Measurements from ENCODE around the gene SDCBP2.

SDCBP2 gene

GRCh38 chr20:1328680-1329330, at the start of gene SDCBP2:
TSS of gene SDCBP2 (minus strand) at chr20:1329139. CDS start at chr20:1320416, 8,723 bp downstream.
- no peak for DNase-seq

GRCh38 chr20:1378735-1379125, 49.8 kb upstream of the SDCBP2 start:
- no peak for DNase-seq

- no peak for DNase-seq
Observed at GRCh38 chr20:1377984-1378734, 49.2 kb upstream of the SDCBP2 start.

GRCh38 chr20:1377341-1377871, 48.5 kb upstream of the SDCBP2 start:
- DNase-seq: no peak

GRCh38 chr20:1376408-1377270, 47.7 kb upstream of the SDCBP2 start:
- DNase-seq: no peak

GRCh38 chr20:1376007-1376406, 47.1 kb upstream of the SDCBP2 start:
- DNase-seq: no peak

GRCh38 chr20:1375515-1375914, 46.6 kb upstream of the SDCBP2 start:
- no peak for DNase-seq

- DNase-seq: no peak
Observed at GRCh38 chr20:1374246-1374645, 45.3 kb upstream of the SDCBP2 start.

GRCh38 chr20:1373614-1374013, 44.7 kb upstream of the SDCBP2 start:
- no peak for DNase-seq

- DNase-seq: no peak
Observed at GRCh38 chr20:1373036-1373435, 44.1 kb upstream of the SDCBP2 start.

GRCh38 chr20:1371830-1372539, 43.0 kb upstream of the SDCBP2 start:
- DNase-seq: no peak

GRCh38 chr20:1371202-1371782, 42.4 kb upstream of the SDCBP2 start:
- no peak for DNase-seq

GRCh38 chr20:1370548-1371110, 41.7 kb upstream of the SDCBP2 start:
- no peak for DNase-seq

GRCh38 chr20:1369970-1370369, 41.0 kb upstream of the SDCBP2 start:
- no peak for DNase-seq

GRCh38 chr20:1368448-1369199, 39.7 kb upstream of the SDCBP2 start:
- DNase-seq: no peak

GRCh38 chr20:1367479-1367878, 38.5 kb upstream of the SDCBP2 start:
- no peak for DNase-seq

GRCh38 chr20:1364106-1364505, 35.2 kb upstream of the SDCBP2 start:
- DNase-seq: no peak

- DNase-seq: no peak
Observed at GRCh38 chr20:1363522-1363921, 34.6 kb upstream of the SDCBP2 start.

- no peak for DNase-seq
Observed at GRCh38 chr20:1362484-1362883, 33.5 kb upstream of the SDCBP2 start.

GRCh38 chr20:1360094-1360846, 31.3 kb upstream of the SDCBP2 start:
- no peak for DNase-seq
